Neural crest cell (in vitro differentiated cells): Measurements from ENCODE around the gene RPL21. TPM values are rescaled to one million over a fixed set of nuclear protein-coding genes. Genes with fewer than 3 reads are reported as not detected.

ENCODE experiments used
- DNase-seq: peaks from one replicate; pipeline ENCODE4 v3.0.0; 2021; ENCODE audit warnings: low read depth, mixed read lengths, low spot score
- H3K27ac Mint-ChIP-seq: one replicate; pipeline ENCODE4 v1.8.0; 2021; ENCODE audit warnings: mild to moderate bottlenecking, mixed read lengths; ENCODE audit not compliant: unreplicated experiment
- H3K27me3 Mint-ChIP-seq: 2 replicates; pipeline ENCODE4 v1.8.0; 2021; ENCODE audit warnings: low read depth, mild to moderate bottlenecking, mixed read lengths
- H3K36me3 Mint-ChIP-seq: 2 replicates; pipeline ENCODE4 v1.8.0; 2021; ENCODE audit warnings: low read depth, mild to moderate bottlenecking, mixed read lengths
- H3K4me1 Mint-ChIP-seq: 2 replicates; pipeline ENCODE4 v1.8.0; 2021; ENCODE audit warnings: mixed read lengths
- H3K4me3 Mint-ChIP-seq: one replicate; pipeline ENCODE4 v1.8.0; 2021; ENCODE audit warnings: mild to moderate bottlenecking, mixed read lengths
- H3K9me3 Mint-ChIP-seq: 2 replicates; pipeline ENCODE4 v1.8.0; 2021; ENCODE audit warnings: mixed read lengths
- total RNA-seq: library from RNA; stranded (reverse); gene quantifications from 2 replicates; pipeline ENCODE4 v1.2.1, GENCODE V29; 2021
- TF ChIP-seq, protein P1 (sequence below): fragments of 200-600 bp; sonication (generic); conservative IDR thresholded peaks from 2 replicates; pipeline ENCODE4 v1.5.0; 2021; ENCODE audit warnings: antibody characterized with exemption, mild to moderate bottlenecking

RPL21 gene
- total RNA-seq, 1 donor from 2014 or later = 1,080 TPM

DNA sequence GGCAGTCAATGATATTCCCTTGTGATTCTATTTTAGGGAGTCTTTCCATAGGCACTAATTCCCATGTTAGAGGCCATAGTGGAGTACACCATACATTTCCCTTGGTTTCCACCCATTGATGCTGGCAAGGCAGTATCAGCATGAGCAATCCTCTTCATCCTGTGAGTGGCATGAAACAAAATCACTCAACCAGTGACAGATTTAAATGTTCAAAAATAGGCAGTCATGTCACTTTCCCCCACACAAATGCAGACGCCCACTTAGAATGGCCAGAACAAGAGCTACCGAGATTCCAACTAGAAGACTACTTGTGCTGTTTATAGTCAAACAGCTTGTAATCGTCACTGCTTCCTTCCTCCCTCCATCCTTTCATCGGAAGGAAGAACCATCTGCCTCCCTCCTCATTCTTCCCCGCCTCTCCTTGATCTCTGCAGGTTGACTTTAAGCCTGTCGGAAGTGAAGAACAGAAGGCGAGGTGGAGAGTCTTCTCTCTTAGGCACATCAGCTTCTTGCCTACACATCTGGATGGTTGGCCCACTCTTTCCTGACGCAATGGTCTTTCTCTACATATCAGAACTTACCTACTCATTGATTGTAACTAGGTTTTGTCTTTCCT lies 41.8 kb downstream of the RPL21 start:
- no peak for DNase-seq
- peaks cover 25% of the 10 kb centered on the region for H3K27me3 Mint-ChIP-seq
- H3K9me3 Mint-ChIP-seq = no peaks in the 10 kb centered on the region
- H3K4me3 Mint-ChIP-seq = no peak overlapping the region
- no peak overlapping the region for H3K27ac Mint-ChIP-seq
- no peaks in the 10 kb centered on the region for H3K36me3 Mint-ChIP-seq
- TF ChIP-seq, protein P1, sequence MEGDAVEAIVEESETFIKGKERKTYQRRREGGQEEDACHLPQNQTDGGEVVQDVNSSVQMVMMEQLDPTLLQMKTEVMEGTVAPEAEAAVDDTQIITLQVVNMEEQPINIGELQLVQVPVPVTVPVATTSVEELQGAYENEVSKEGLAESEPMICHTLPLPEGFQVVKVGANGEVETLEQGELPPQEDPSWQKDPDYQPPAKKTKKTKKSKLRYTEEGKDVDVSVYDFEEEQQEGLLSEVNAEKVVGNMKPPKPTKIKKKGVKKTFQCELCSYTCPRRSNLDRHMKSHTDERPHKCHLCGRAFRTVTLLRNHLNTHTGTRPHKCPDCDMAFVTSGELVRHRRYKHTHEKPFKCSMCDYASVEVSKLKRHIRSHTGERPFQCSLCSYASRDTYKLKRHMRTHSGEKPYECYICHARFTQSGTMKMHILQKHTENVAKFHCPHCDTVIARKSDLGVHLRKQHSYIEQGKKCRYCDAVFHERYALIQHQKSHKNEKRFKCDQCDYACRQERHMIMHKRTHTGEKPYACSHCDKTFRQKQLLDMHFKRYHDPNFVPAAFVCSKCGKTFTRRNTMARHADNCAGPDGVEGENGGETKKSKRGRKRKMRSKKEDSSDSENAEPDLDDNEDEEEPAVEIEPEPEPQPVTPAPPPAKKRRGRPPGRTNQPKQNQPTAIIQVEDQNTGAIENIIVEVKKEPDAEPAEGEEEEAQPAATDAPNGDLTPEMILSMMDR = no peak
- no peaks in the 10 kb centered on the region for H3K4me1 Mint-ChIP-seq

DNA sequence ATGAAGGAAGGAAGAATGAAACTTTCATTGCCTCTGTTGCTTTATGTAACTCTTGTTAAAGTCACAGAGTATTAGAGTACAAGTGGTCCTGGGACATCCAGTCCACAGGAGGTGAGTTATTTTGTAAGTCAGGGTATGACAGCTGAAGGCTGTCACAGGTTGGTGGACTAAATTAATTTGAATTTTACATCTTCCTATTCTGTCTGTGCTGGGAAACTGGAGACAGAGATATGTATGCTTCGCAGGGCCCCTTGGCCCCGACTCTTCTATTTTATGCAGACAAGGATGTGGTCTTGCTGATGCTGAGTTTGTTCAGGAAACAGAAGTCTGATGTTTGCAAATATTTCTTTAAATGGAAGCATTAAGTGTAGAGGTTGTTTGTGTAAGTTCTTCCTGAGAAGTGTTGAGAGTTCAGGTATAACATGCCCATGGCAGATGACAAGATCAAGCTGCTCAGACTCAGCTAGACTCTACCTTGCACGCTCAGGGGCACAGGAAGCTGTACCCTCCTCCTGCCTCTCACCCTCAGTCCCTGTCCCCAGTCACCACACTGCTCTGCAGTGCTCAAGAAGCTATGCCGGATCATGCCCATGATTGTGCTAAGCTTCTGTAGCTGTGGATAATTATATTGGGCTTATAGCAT lies 42.6 kb downstream of the RPL21 start:
- no peaks in the 10 kb centered on the region for H3K4me1 Mint-ChIP-seq
- no peak overlapping the region for H3K27ac Mint-ChIP-seq
- H3K36me3 Mint-ChIP-seq = no peaks in the 10 kb centered on the region
- no peaks in the 10 kb centered on the region for H3K9me3 Mint-ChIP-seq
- TF ChIP-seq, protein P1 = no peak
- H3K4me3 Mint-ChIP-seq = no peak overlapping the region
- H3K27me3 Mint-ChIP-seq = peaks cover 25% of the 10 kb centered on the region
- DNase-seq = no peak

DNA sequence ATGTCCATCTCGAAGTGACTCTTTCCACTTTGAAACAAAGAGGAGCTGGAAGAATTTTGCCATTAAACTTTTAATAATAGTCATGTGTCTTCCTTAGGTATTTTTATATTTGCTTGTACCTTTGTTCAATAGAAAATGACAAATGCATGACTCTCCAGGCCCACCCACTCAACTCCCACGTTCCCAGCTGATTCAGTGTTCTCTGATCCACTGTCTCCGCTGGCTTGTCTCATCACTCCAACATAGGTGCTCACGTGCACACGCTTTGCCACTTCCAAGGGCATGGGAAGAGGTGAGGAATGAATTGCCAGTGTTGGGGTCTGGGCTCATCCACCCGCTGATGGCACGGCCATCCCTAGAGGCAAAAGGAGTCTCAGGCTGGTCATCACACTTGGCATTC lies 43.7 kb downstream of the RPL21 start:
- Mint-ChIP-seq H3K36me3 (no peaks in the 10 kb centered on the region), H3K27me3 (peaks cover 30% of the 10 kb centered on the region), H3K4me1 (no peaks in the 10 kb centered on the region), H3K9me3 (no peaks in the 10 kb centered on the region), H3K27ac (no peak overlapping the region), H3K4me3 (no peak overlapping the region)
- TF ChIP-seq, protein P1 = no peak
- no peak for DNase-seq

DNA sequence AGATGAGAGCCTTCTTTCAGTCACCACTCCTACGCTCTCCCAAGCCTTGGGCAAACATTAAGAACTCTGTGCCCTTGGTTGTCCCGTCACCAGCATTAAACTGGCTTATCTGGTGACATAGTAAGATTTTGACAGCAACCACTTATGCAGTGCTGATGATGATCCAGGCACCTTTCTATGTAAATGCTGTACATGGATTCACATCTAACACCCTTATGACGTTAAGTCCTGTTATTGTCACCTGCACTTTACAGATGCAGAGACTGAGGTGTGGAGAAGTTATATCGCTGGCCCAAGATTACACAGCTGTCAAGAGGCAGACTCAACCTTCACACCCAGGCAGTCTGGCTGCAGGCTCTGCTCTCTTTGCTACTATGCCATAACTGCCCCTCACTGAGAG lies 44.3 kb downstream of the RPL21 start:
- Mint-ChIP-seq H3K27ac (no peak overlapping the region), H3K36me3 (no peaks in the 10 kb centered on the region), H3K4me3 (no peak overlapping the region), H3K27me3 (peaks cover 30% of the 10 kb centered on the region), H3K4me1 (no peaks in the 10 kb centered on the region), H3K9me3 (no peaks in the 10 kb centered on the region)
- TF ChIP-seq, protein P1 = no peak
- no peak for DNase-seq

DNA sequence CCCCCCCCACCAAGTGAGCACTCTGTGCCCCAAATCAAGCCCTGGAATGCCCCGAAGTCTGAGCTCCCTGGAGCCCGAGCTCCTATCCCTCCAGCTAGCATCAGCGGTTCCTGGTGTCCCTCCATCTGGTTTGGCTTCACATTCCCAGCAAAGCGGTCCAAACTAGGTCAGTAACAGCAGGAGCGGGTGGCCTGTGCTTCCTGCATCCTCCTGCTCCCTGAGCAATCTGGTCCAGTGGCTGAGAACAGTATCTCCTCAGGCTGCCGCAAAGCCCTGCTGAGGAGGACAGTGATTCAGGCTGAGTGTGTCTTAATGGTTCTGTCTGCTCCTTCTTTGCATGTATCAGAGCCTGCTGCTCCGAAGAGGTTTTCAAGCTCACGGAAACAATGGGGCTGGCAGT lies 45.1 kb downstream of the RPL21 start:
- no peaks in the 10 kb centered on the region for H3K4me1 Mint-ChIP-seq
- DNase-seq = no peak
- H3K27ac Mint-ChIP-seq = no peak overlapping the region
- H3K27me3 Mint-ChIP-seq = peaks cover 30% of the 10 kb centered on the region
- H3K9me3 Mint-ChIP-seq = no peaks in the 10 kb centered on the region
- TF ChIP-seq, protein P1 = no peak
- no peaks in the 10 kb centered on the region for H3K36me3 Mint-ChIP-seq
- no peak overlapping the region for H3K4me3 Mint-ChIP-seq
